ENCODE data around the gene LENG1.

The LENG1 gene

GRCh38 chr19:54106716-54107115, 52.8 kb downstream of the LENG1 start:
- no peak for DNase-seq

GRCh38 chr19:54105796-54106195, 53.7 kb downstream of the LENG1 start:
- no peak for DNase-seq
